Measurements from ENCODE around the gene CFAP46.

CFAP46 gene

GRCh38 chr10:132879408-132880127, 62.8 kb downstream of the CFAP46 start:
- no peak for DNase-seq

DNA sequence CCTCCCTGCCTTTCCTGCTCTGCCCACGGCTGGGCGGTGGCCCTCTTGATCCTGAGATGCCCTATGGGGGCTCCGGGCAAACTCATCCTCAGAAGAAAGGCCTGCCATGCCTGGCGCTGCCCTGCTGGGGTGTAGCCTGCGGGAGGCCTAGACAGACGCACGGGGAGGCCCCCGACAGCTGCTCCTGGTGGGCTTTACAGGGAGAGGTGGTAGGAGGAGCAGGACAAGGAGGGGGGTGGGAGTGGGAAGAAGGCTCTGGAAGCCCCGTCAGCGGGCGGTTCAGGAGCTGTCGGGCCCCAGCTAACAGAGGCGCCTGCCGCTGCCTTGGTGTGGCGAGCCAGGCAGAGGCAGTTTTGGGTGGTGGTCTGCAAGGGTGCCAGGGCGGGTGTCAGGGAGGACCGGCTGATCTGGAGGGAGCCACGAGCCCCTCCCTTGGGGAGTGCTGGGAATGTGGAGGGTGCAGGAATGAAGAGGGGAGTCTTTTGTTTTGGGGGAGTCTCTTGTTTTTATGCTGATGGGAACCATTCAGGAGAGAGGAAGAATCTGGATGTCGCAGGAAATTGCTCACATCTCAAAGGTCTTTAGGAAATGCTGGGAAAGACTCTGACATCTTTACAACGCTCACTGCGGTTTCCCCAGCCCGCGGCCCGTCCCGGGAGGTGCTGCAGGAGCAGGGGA, 63.5 kb downstream of the CFAP46 start:
- DNase-seq: no peak

DNA sequence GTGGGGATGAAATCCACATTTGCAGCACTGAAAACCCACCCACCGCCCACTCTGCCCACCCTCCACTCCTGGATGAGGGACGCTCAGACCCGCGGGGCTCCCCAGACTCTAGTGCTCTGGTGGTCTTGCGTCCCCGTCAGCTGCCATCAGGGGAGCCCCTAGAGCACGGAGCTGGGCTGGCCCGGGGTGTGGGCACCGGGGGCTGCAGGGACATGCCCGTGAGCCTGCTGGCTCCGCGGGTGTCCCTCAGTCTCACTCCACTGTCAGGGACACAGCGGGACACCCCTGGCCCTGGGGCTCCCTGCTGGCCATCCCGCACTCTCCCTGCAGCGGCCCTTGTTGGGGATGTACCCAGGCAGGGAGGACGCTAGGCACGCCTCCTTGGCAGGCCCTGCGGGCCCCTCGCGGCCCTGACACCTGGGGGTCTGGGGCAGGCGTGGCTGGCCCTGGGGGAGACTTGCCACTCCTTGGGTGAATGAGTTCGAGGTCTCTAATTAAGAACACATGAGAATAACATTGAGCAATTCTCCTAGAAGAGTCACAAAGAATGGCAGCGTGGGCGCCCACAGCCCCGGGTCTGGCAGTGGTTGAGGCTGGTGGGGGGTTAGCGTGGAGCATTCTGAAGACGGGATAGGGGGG, 64.2 kb downstream of the CFAP46 start:
- no peak for DNase-seq

DNA sequence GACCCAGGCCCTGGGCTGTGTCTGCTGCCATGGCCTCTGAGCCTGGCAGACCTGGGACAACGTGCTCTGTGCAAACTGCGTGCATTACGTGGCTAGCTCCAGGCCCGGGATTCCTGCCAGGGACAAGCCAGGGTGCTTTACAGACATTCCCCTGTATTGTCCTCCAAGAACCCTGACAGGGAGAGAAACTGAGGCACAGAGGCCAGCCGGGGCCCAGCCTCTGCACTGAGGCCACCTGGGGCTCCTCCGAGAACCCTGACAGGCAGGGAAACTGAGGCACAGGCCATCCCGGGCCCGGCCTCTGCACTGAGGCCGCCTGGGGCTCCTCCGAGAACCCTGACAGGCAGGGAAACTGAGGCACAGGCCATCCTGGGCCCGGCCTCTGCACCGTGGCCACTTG, 64.9 kb downstream of the CFAP46 start:
- no peak for DNase-seq

DNA sequence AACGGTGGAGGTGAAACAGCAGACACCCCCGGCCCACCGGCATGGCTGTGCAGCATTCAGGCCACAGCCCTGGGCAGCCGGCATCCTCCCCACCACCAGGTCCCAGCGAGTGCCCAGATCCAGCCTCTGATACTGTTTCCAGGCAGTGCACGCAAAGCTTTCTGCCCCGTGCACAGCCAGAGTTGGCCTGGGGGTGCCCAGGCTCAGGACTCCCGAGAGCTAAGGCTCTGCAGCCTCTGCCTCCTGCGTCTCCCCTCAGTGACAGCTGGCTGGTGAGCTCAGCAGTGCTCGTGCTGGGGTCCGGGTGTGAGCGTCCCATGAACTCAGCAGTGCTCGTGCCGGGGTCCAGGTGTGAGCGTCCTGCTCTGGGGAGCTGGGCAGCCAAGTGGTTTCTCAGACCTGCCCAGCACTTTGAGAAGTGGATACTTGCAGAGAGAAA, 65.4 kb downstream of the CFAP46 start:
- DNase-seq: no peak

GRCh38 chr10:132876131-132876860, 66.1 kb downstream of the CFAP46 start:
- DNase-seq: no peak

DNA sequence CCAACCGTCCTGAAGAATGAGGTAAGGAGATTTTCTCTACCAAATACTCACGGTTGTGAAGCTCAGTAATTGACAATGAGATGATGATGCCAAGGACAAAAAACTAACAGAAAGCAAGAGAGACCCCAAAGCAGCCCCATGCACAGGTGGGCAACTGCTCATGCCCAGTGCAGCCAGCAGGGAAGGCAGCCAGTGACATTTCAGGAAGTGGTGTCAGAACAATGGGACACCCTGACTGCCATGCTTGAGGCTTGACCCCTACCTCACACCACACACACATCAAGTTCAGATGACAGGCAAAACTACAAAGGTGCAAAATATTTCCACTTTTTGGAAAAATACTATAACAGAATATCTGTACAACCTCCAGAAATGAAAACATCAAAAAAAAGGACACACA, 66.9 kb downstream of the CFAP46 start:
- no peak for DNase-seq

- DNase-seq: no peak
Measured at GRCh38 chr10:132873395-132873794, 69.0 kb downstream of the CFAP46 start.

DNA sequence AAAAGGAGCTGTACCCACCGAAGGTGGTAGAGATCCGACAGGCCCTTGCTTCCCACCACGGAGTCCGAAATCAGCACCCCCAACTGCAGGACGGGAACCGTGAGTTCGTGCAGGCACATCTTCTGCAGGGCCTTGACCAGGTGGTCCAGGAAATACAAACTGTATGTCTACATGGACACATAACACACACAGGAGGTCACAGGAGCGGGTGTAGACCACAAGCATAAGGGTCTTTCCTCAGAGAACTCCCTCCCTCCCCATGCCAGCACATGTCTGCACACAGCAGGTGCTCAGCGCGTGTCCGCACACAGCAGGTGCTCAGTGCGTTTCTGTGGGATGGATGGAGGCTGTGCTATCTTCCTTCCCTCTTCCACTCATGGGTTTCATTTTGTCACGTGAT, 69.7 kb downstream of the CFAP46 start:
- DNase-seq: no peak

- DNase-seq: no peak
Measured at GRCh38 chr10:132870426-132870825, 71.9 kb downstream of the CFAP46 start.

DNA sequence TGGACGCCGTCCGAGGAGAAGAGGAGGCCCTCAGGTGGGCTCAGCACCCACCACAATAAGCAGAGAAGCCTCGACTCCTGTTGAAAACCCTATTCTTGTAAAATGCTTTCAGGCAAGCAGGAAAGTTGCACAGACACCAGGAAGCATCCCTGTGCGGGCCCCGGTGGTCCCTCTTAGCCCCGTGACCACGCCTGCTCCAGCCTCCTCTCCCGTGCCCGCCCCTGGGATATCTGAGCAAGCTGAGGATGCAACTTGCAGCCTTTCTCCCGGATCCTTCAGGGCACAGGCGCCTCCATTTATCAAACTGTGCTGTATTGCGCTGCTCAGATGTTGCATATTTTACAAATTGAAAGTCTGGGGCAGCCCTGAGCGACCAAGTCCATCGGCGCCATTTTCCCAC, 72.7 kb downstream of the CFAP46 start:
- DNase-seq: no peak

DNA sequence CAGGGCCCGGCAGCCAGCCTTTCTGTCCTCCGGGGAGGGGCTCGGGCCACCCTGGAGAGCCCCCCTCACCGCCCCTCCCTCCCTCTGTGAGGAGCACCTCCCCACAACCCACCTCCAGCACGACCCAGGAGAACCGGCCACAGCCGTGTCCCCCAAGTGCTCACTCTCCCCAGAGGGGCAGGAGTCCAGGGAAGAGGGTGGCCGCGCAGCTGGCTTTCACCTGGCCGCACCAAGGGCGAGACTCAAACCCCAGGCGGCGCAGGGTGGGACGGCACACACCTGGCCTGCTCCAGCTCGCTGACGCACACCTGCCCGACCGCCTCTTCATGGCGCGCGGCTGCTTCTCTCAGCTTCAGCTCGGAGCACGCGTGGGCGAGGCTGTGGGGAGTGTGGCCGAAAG, 73.4 kb downstream of the CFAP46 start:
- no peak for DNase-seq

GRCh38 chr10:132867801-132868644, 74.3 kb downstream of the CFAP46 start:
- DNase-seq: no peak

GRCh38 chr10:132866601-132867381, 75.6 kb downstream of the CFAP46 start:
- DNase-seq: no peak

DNA sequence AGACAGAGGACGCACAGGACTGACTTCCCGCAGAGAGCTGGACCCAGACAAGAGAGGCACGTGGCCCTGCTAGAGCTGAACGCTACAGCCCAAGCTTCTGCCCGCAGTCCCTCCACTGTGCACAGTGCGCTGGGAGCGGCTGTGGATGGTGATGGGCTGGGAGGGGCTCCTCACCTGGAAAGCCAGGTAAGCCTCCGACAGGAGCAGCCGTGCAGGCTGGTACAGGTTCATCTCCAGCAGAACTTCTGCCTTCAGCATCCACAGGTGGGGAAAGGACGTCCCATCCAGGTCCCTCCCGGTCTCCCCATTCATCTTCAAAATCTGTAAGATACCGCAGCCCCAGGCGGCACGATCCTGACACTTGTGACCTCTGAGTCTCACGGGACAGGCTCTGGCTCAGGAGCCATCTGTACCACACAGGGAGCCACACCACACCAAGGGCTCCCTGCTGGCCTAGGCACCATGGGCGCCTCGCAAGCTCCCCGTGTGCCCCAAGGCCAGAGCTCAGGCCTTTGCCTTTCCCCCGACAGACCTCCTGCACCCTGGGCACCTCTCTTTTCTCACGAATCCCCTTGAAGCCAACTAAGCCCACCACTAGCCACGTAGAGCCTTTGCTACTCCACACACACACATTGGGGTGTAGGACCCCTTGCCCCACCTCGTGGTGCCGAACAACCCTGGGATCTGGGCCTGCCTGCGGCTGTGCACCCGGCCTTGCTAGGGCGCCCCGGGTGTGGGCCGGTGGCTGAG, 76.3 kb downstream of the CFAP46 start:
- DNase-seq: no peak

DNA sequence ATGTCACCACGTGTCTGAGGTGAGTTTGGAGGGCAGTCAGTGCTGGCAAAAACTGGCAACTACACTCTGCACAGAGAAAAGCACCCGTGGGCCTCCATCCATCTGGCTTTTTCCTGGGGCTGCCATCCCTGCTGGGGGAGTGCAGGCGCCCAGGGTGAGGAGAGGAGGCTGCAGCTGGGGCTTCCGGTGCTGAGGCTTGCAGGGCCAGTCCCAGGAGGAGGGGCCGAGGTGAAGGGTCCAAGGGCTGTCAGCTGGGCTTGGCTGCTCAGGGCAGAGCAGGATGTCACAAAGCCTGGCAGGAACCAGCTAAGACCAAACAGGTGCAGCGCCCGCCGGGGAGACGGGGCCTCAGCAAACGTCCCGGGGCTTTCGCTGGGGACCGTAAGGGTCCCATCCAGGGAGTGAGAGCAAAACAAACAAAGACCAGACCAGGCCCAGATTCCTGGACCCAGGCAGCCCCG, 77.2 kb downstream of the CFAP46 start:
- DNase-seq: no peak

DNA sequence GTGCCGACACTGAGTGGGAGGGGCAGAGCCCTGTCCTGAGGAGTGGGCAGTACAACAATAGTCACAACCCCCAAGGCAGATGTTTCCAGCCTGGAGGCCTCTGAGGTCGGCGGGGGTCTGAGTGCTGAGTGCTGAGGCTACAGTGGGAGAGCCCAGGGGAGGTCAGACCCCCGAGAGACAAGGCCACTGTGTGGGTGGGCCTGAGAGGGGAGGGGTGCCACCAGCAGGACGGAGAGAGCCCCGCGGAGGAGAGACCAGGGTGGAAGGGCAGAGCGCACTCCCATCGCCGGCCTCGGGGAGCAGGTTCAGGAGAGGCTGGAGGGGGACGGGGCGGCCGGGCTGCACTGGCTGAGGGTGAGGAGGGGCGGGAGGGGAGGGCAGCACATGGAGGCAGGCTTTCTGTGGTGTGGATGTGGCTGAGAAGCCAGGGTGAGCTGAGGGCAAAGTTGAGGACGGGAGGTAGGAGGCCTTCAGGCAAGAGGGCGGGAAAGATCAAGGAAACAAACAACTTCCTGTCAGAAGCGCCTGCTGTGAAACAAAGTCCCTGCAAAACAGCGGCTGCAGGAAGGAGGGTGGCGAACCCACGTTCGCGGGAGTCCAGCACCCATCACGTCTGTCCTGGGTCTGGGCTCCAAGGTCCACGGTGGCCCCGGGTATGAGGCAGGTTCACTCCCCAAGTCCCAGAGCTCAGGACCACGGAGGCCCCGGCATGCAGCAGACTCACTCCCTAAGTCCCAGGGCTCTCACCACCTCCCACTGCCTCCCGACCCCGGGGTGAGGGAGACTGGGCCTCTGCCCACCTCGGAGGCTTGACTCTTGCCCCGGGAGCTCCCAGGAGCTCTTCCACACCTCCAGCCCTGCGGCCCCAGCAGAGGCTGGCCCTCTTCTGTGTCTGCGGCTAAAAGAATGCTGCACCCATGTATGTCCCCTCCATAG, 79.6 kb downstream of the CFAP46 start:
- DNase-seq: no peak

GRCh38 chr10:132861884-132862461, 80.4 kb downstream of the CFAP46 start:
- no peak for DNase-seq

DNA sequence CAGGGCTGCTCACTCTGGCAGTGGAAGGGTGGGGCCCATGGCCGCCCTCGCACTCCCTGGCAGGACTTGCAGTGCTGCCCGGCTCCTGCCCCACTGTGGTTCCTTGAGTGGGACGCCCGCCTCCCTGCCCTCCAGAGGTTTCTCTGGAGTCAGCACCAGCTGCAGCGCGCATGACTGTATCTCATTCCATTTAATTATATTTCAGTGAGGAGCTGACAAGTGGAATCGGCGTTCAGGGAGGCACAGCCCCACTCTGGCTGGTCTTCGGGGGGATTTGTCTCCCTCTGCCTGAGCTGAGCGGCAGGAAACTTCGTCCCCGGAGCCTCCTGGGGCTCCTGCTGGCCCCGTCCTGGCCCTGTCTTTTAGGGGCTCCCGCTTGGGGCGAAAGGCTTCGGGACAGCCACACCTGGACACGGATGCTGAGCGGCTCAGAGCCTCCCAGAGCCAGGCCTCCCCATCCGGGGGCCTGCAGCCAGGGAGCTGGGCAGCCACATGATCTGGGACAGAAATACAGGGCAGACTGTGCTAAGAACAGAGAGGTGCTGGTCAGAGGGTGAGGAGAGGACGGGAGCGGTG, 81.2 kb downstream of the CFAP46 start:
- no peak for DNase-seq

Data from CD4-positive, alpha-beta T cell treated with Interferon alpha-2 for 1 hour (primary cell).